Left colon (tissue), 2 donors: Measurements from ENCODE around the gene PIM3. TPM values are rescaled to one million over a fixed set of nuclear protein-coding genes. Genes with fewer than 3 reads are reported as not detected.

Experiments
- ATAC-seq: fragments of 200-7000 bp; cut with Tn5 transposase; one replicate; pipeline ENCODE4 v1.9.1; 2020; ENCODE audit warnings: mild to moderate bottlenecking, moderate library complexity
- DNase-seq, 2 donors: peaks; one replicate each; pipeline ENCODE4 v3.0.0-alpha.2; 2020
- intact Hi-C, 2 donors: fragments of 100-400 bp; cut with DNase I in 1 of 2; cut with micrococcal nuclease in 1 of 2; formaldehyde crosslinking; loops; one replicate each; pipeline versions ENCODE4 v1.11.2 to v1.14.0; 2022; cut with DNase I, micrococcal nuclease
- total RNA-seq, 2 donors: library from RNA; stranded (reverse); fragmentation: NEBNext Ultra II Directional; extraction: Animal tissue kit (Norgen Biotek cat#: 25700); gene quantifications; one replicate each; pipeline ENCODE4 v1.2.1, GENCODE V29; 2021
- donor health status: DM: no; HTN: no; CAD: no.
- donor health status: DM: yes; HTN: yes; CAD: no.

Gene PIM3
- total RNA-seq, 2 donors from 2014 or later = 45.6 to 201 TPM

GRCh38 chr22:49951000-49951677, 9.4 kb upstream of the PIM3 start:
- DNase-seq (peak; percentile 93 to 96), ATAC-seq (peak; percentile 48)
- intact Hi-C loops = no loop called here

- ATAC-seq (no peak), DNase-seq (no peak)
- intact Hi-C loops = no loop called here
Observed at GRCh38 chr22:49951678-49951985, 8.9 kb upstream of the PIM3 start.

- intact Hi-C loops = no loop called here
- DNase-seq = no peak
- ATAC-seq = no peak
Observed at GRCh38 chr22:49951986-49952896, 8.3 kb upstream of the PIM3 start.

- ATAC-seq (no peak), DNase-seq (peak in 1 of 2 donors; percentile 51)
- intact Hi-C loops = no loop called here
Observed at GRCh38 chr22:49953027-49953679, 7.4 kb upstream of the PIM3 start.

GRCh38 chr22:49953680-49954344, 6.8 kb upstream of the PIM3 start:
- DNase-seq (no peak), ATAC-seq (no peak)
- intact Hi-C loops = no loop called here

GRCh38 chr22:49954354-49954753, 6.2 kb upstream of the PIM3 start:
- intact Hi-C loops = no loop called here
- no peak for DNase-seq
- no peak for ATAC-seq

- no peak for DNase-seq
- ATAC-seq = no peak
- intact Hi-C loops = no loop called here
Observed at GRCh38 chr22:49954991-49955580, 5.5 kb upstream of the PIM3 start.

- intact Hi-C loops = no loop called here
- DNase-seq (peak in 1 of 2 donors; percentile 11), ATAC-seq (no peak)
Observed at GRCh38 chr22:49955581-49956417, 4.8 kb upstream of the PIM3 start.

- no peak for DNase-seq
- intact Hi-C loops = no loop called here
Observed at GRCh38 chr22:49956418-49956770, 4.2 kb upstream of the PIM3 start.

GRCh38 chr22:49956914-49957825, 3.4 kb upstream of the PIM3 start:
- ATAC-seq (no peak), DNase-seq (no peak)
- intact Hi-C loops = no loop called here

More at GRCh38 chr22:49956418-49956770, 4.2 kb upstream of the PIM3 start:
- ATAC-seq = no peak

GRCh38 chr22:49957826-49958365, 2.7 kb upstream of the PIM3 start:
- DNase-seq (peak; percentile 42 to 49), ATAC-seq (no peak)
- intact Hi-C loops = no loop called here

GRCh38 chr22:49958366-49958921, 2.1 kb upstream of the PIM3 start:
- intact Hi-C loops = no loop called here
- no peak for ATAC-seq
- peak in 1 of 2 donors; percentile 8 for DNase-seq

GRCh38 chr22:49958931-49959781, 1.4 kb upstream of the PIM3 start:
- peak; percentile 40 to 42 for DNase-seq
- intact Hi-C loops = no loop called here
- no peak for ATAC-seq

GRCh38 chr22:49959782-49960158, 802 bp upstream of the PIM3 start:
- peak; percentile 51 for ATAC-seq
- intact Hi-C loops = no loop called here
- DNase-seq = peak; percentile 75 to 78

- peak; percentile 47 to 72 for DNase-seq
- peak; percentile 16 for ATAC-seq
- intact Hi-C loops = no loop called here
Observed at GRCh38 chr22:49961005-49961600, 531 bp downstream of the PIM3 start.
